ENCODE measurements around the gene TAGLN2.

The TAGLN2 gene

DNA sequence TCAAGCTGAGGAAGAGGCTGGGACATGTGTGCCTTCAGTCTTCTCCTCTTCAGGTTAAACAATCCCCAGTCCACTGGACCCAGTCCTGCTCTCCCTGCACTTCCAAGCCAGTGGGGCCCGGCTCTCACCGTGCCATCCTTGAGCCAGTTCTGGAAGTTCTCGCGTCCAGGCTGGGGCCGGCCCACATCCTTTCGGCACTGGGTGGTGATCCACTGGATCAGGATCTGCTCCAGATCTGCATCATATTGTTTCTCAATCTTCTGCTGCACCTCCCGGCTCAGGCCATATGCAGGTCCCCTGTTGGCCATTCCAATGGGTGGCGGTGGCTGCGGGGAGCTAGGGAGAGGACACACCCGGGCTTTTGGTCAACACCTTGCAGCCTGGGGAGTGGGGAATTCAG is 5.1 kb downstream of the TAGLN2 start:
- Histone ChIP-seq H3K4me1 (ENCODE audit: control insufficient read depth, insufficient read depth, low read length, poor library complexity, severe bottlenecking) (peaks cover 70% of the 10 kb centered on the region), H3K27ac (ENCODE audit: low read depth, low read length, severe bottlenecking) (no peak overlapping the region), H3K9me3 (ENCODE audit: control insufficient read depth, low read length) (no peaks in the 10 kb centered on the region), H3K4me3 (ENCODE audit: extremely low read depth, insufficient read depth, low read length, poor library complexity, severe bottlenecking) (no peak overlapping the region), H3K36me3 (ENCODE audit: control insufficient read depth, insufficient read depth, low read length) (peaks cover 57% of the 10 kb centered on the region)
- 95 to 97% methylated on average over 10 of the region's 10 CpGs for WGBS, 2 experiments (ENCODE audit: insufficient coverage in 2 of 2)

DNA sequence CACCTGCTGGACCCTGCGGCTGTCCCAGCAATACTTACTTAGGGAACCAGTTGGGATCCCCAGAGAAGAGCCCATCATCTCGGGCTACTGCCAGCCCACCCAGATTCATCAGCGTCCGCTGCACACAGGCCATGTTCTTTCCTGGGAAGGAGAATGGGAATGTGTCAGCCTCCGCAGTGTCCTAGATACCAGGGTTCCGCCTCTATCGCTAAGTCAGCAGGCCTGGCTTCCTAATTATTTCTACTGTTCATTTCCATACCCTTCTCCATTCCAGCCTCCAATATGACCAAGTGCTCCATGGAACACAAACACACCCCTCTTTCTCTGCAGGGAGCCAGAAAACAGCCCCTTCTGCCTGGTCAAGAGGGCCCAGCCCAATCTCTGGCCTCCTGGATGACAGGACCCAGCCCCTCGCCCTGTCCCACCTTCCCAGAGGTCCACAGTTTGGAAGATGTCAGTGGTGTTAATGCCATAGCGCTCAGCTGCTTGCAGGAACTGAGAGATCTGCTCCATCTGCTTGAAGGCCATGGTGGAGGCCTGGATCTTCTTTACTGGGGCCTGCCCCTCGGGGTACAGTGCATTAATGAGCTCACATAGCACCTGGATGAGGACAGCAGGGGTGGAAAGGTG is 6.0 kb downstream of the TAGLN2 start:
- Histone ChIP-seq H3K36me3 (ENCODE audit: control insufficient read depth, insufficient read depth, low read length) (peaks cover 57% of the 10 kb centered on the region), H3K9me3 (ENCODE audit: control insufficient read depth, low read length) (no peaks in the 10 kb centered on the region), H3K27ac (ENCODE audit: low read depth, low read length, severe bottlenecking) (no peak overlapping the region), H3K4me3 (ENCODE audit: extremely low read depth, insufficient read depth, low read length, poor library complexity, severe bottlenecking) (no peak overlapping the region), H3K4me1 (ENCODE audit: control insufficient read depth, insufficient read depth, low read length, poor library complexity, severe bottlenecking) (peaks cover 72% of the 10 kb centered on the region)
- WGBS, 2 experiments (ENCODE audit: insufficient coverage in 2 of 2), result 94 to 95% methylated on average over 3 to 10 of the region's 10 CpGs

DNA sequence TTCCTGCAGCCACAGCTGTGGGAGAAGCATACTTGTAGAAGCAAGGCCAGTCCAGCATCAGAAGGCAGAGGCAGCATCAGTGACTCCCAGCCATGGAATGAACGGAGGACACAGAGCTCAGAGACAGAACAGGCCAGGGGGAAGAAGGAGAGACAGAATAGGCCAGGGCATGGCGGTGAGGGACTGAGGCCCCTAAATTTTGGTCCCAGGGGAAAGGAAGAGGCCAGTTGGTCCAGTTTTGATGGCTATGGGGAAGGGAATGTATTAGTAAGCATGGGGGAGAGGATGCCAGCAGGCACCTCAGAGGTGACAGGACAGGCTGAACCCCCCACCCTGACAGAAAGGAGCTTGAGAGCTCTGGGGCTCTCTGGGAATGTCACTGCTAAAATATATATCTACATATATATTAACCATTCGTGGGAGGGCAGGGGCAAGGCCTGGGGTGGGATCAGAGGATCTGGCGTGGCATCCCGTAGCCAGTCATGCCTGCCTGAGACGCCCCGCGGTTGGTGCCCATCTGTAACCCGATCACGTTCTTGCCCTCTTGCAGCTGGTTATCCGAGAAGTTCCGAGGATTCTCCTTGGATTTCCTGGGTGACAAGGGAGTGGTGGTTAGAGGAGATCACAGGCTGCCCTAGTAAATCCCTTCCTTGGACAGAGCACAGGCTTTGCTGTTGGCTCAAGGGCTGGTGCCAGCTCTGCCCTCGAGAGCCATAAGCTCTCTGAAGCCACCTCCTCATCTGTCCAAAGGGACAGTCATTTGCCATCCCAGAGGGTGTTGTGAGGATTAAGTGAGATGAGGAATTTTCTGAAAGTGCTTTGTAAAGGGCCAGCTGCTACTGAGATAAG is 6.7 kb downstream of the TAGLN2 start:
- Histone ChIP-seq H3K27ac (ENCODE audit: low read depth, low read length, severe bottlenecking) (no peak overlapping the region), H3K4me1 (ENCODE audit: control insufficient read depth, insufficient read depth, low read length, poor library complexity, severe bottlenecking) (peaks cover 77% of the 10 kb centered on the region)
- WGBS, 2 experiments (ENCODE audit: insufficient coverage in 2 of 2), result 96 to 98% methylated on average over 8 to 12 of the region's 13 CpGs

DNA sequence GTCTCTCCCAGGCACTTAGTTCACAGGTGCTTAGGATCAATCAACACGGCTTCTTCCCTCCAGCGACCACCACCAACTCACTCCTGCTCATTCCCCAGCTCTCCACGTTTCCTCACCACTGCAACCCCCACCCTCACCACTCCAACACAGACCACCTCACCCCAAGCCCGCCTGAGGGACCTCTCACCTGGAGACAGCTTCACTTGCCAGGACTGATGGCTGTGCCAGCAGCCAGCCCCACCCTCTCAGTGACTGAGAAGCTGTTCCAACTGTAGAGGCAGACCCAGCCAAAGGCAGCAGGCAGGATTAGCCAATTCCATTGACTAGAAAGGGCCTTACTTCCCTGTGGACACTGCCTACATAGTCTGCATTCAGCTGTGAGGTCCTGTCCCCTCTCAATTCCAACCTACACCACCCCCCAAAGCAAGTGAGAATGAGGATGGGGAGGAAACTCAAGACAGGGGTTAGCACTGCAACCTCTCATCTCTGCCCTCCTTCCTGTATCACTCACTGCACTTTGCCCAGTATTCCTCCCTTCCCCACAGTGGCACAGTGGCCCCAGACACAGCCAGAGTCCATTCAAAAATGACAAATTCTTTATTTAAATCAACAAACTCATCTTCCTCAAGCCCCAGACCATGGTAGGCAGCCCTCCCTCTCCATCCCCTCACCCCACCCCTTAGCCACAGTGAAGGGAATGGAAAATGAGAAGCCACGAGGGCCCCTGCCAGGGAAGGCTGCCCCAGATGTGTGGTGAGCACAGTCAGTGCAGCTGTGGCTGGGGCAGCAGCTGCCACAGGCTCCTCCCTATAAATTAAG is 7.6 kb downstream of the TAGLN2 start:
- WGBS, 2 experiments (ENCODE audit: insufficient coverage in 2 of 2), result 88 to 93% methylated on average over 4 of the region's 5 CpGs

More for the DNA sequence above, 6.7 kb downstream of the TAGLN2 start:
- Histone ChIP-seq H3K9me3 (ENCODE audit: control insufficient read depth, low read length) (no peaks in the 10 kb centered on the region), H3K36me3 (ENCODE audit: control insufficient read depth, insufficient read depth, low read length) (peaks cover 57% of the 10 kb centered on the region), H3K4me3 (ENCODE audit: extremely low read depth, insufficient read depth, low read length, poor library complexity, severe bottlenecking) (no peak overlapping the region)

DNA sequence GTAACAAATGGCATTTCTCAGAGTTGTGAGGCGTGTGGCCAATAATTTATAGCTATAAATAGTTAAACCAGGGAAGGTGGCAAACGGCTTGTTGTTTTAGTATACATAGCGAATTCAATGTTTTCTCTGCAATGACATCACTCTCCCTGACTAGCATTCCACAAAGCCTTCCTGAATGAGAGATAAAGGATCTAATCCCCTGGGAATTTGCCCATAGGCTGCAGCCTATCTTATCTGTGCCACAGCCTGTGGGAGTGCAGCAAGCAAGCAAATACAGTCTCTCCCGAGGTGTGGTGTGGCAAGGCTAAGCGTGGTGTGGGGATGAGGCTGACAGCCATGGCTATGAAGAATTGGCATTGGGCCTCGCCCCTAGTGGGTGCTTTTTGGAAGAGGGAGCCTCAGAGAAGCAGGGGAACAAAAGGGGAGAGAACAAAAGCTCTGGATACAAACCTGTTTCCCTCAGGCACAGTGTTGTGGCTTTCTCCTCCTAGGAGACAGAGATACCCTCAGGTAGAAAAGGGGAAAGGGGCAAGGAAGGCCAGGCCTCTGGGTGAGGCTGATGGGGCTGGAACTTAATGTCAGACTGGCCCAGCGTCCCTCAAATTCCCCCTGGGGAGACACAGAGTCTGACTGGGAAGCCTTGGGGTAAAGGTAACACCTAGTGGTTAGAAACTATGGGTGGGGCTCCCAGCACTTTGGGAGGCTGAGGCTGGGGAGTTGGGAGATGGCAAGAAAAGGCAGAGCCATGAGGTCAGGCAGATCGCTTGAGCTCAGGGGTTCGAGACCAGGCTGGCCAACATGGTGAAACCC is 8.9 kb downstream of the TAGLN2 start:
- Histone ChIP-seq H3K36me3 (ENCODE audit: control insufficient read depth, insufficient read depth, low read length) (peaks cover 41% of the 10 kb centered on the region), H3K9me3 (ENCODE audit: control insufficient read depth, low read length) (no peaks in the 10 kb centered on the region), H3K4me1 (ENCODE audit: control insufficient read depth, insufficient read depth, low read length, poor library complexity, severe bottlenecking) (peaks cover 77% of the 10 kb centered on the region), H3K4me3 (ENCODE audit: extremely low read depth, insufficient read depth, low read length, poor library complexity, severe bottlenecking) (no peak overlapping the region), H3K27ac (ENCODE audit: low read depth, low read length, severe bottlenecking) (peak overlapping the region; percentile 92)
- WGBS, 2 experiments (ENCODE audit: insufficient coverage in 2 of 2), result 50 to 65% methylated on average over 5 to 8 of the region's 9 CpGs

More for the DNA sequence above, 7.6 kb downstream of the TAGLN2 start:
- H3K27ac ChIP-seq (ENCODE audit: low read depth, low read length, severe bottlenecking), result no peak overlapping the region
- no peaks in the 10 kb centered on the region for H3K9me3 ChIP-seq (ENCODE audit: control insufficient read depth, low read length)
- H3K36me3 ChIP-seq (ENCODE audit: control insufficient read depth, insufficient read depth, low read length), result peaks cover 53% of the 10 kb centered on the region
- H3K4me1 ChIP-seq (ENCODE audit: control insufficient read depth, insufficient read depth, low read length, poor library complexity, severe bottlenecking), result peaks cover 76% of the 10 kb centered on the region
- H3K4me3 ChIP-seq (ENCODE audit: extremely low read depth, insufficient read depth, low read length, poor library complexity, severe bottlenecking), result no peak overlapping the region

DNA sequence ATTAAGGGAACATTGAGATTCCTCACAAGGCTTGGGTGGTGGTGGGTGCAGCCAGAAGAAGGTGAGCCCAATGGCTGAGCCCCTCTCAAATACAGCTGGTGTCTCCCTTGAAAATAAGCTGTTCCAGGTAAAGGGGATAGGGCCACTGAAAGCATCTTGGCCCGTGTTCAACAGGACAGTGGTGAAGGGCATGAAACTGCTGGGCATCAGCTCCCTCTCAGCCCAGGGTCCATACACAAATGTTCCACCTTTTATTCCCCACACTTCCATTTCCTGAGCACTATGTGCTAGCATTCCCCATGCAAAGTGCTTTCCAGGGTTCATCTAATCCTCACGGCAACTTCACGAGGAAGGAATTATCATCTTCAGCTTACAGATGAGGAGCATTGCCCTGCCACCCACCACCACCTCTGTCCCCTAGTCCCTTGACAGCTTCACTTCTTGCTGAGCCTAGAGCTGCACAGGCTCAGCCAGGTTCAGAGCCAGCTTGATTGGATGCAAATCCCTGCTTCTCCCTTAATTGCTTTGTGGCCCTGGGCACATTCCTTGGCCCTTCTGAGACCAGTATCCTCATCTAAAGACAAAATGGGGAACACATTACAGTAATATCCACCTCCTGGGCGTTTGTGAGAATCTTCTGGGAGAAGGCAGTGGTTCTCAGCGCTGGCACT is 9.6 kb downstream of the TAGLN2 start:
- no peak overlapping the region for H3K4me3 ChIP-seq (ENCODE audit: extremely low read depth, insufficient read depth, low read length, poor library complexity, severe bottlenecking)
- WGBS, 2 experiments (ENCODE audit: insufficient coverage in 2 of 2), result 71 to 100% methylated on average over 1 to 5 of the region's 5 CpGs
- peaks cover 34% of the 10 kb centered on the region for H3K36me3 ChIP-seq (ENCODE audit: control insufficient read depth, insufficient read depth, low read length)
- peaks cover 77% of the 10 kb centered on the region for H3K4me1 ChIP-seq (ENCODE audit: control insufficient read depth, insufficient read depth, low read length, poor library complexity, severe bottlenecking)
- no peaks in the 10 kb centered on the region for H3K9me3 ChIP-seq (ENCODE audit: control insufficient read depth, low read length)
- peak overlapping the region; percentile 92 for H3K27ac ChIP-seq (ENCODE audit: low read depth, low read length, severe bottlenecking)

DNA sequence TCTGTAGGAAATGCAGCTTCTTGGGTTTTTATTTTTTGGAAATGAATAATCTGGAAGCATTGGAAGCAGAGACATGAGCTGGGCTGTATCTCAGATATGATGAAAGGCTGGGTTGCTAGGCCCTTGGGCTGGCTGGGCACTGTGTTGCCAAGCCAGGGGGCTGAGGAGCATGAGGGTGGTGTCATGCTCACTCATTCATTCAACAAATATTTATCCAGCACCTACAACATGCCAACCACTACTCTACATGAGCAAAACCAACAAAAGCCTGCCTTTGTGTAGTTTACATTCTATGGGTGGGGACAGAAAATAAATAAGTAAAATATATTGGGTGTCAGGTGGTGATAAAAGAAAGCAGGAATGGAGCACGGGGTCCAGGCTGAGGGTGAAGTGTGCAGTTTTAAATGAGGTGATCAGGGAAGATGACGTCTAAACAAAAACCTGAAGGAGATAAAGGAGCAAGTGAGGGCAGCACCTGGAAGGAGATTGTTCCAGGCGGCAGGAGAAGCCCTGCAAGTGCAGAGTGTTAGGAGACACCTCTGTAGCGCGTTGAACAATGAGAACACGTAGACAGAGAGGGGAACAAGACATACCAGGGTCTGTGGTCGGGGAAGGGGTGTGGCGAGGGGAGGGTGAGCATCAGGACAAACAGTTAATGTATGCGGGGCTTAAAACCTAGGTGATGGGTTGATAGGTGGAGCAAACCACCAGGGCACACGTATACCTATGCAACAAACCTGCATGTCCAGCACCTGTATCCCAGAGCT is 10.9 kb downstream of the TAGLN2 start:
- no peaks in the 10 kb centered on the region for H3K9me3 ChIP-seq (ENCODE audit: control insufficient read depth, low read length)
- no peak overlapping the region for H3K27ac ChIP-seq (ENCODE audit: low read depth, low read length, severe bottlenecking)
- peaks cover 21% of the 10 kb centered on the region for H3K36me3 ChIP-seq (ENCODE audit: control insufficient read depth, insufficient read depth, low read length)
- H3K4me1 ChIP-seq (ENCODE audit: control insufficient read depth, insufficient read depth, low read length, poor library complexity, severe bottlenecking), result peaks cover 77% of the 10 kb centered on the region
- WGBS, 2 experiments (ENCODE audit: insufficient coverage in 2 of 2), result 91 to 92% methylated on average over 9 of the region's 10 CpGs
- H3K4me3 ChIP-seq (ENCODE audit: extremely low read depth, insufficient read depth, low read length, poor library complexity, severe bottlenecking), result no peak overlapping the region

DNA sequence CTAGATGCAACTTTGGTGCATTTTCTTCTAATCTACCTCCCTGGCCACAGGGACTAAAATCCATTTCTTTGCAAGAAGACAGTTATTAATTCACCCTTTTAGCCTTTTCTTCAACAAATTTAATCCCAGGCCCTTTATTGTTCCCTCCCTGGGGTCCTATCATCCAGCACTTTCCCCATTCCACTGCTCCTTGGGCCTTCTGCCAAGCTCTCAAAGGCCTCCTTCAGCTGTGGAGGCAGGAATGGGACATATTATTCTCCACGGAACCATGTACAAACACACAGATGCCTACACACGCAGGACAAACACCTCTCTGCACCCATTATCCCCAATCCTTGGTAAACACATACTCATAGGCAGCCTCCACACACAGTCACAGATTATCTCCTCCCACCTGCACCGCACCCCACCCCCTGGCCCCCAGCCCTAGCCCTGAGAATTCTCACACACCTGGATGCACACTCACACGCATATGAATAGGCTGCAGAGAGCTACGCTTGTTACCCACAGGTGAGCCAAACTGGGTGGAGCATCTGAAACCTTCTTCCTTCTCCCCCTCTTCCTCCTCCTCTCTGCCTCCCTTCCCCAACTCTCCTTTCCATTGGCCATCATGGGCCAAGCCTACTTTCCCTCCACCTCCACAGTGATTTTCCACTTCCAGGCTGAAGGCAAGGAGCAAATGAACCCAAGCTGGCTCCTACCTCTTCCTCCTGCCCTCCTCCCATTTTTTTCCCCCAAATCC is 11.7 kb downstream of the TAGLN2 start:
- Histone ChIP-seq H3K9me3 (ENCODE audit: control insufficient read depth, low read length) (no peaks in the 10 kb centered on the region), H3K27ac (ENCODE audit: low read depth, low read length, severe bottlenecking) (no peak overlapping the region), H3K36me3 (ENCODE audit: control insufficient read depth, insufficient read depth, low read length) (peaks cover 13% of the 10 kb centered on the region), H3K4me3 (ENCODE audit: extremely low read depth, insufficient read depth, low read length, poor library complexity, severe bottlenecking) (no peak overlapping the region), H3K4me1 (ENCODE audit: control insufficient read depth, insufficient read depth, low read length, poor library complexity, severe bottlenecking) (peaks cover 78% of the 10 kb centered on the region)
- 91 to 92% methylated on average over 4 of the region's 5 CpGs for WGBS, 2 experiments (ENCODE audit: insufficient coverage in 2 of 2)
